GM19467 (cell line): ENCODE data around the gene OR2T27.
"Not testable (repeated sequence)": the region's sequence is repeated elsewhere in the genome, so short reads cannot be mapped to it uniquely, and the experiment has no call there.

Experiments used
- ATAC-seq: cut with Tn5 transposase; IDR thresholded peaks from one replicate; pipeline ENCODE4 v1.9.1; 2021; ENCODE audit warnings: mild to moderate bottlenecking, moderate library complexity; ENCODE audit not compliant: unreplicated experiment

OR2T27 gene, protein sequence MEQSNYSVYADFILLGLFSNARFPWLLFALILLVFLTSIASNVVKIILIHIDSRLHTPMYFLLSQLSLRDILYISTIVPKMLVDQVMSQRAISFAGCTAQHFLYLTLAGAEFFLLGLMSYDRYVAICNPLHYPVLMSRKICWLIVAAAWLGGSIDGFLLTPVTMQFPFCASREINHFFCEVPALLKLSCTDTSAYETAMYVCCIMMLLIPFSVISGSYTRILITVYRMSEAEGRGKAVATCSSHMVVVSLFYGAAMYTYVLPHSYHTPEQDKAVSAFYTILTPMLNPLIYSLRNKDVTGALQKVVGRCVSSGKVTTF

GRCh38 chr1:248655354-248655753 is at the start of gene OR2T27:
OR2T27 (minus strand) TSS chr1:248655528; CDS start chr1:248650884, 4,644 bp downstream.
- not testable (repeated sequence) for ATAC-seq

DNA sequence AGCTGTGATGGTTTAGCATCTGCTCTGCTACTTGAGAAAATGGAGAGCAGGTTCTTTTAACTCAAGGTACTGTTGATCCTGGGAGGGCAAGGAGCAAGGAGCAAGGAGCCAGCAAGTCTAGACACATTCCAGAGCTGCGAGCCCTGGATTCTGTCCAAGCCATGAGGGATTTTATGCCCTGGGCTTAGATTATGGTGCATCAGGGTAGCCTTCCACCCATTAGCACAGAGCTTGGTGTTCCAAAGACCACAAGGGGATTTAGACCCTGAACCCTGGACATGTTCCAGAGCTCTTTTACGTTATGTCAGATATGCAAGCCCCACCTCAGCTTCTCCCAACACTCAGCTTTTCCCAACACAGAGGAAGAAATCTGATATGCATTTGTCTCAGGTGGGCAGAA is 49.3 kb upstream of the OR2T27 start:
- ATAC-seq: no peak

DNA sequence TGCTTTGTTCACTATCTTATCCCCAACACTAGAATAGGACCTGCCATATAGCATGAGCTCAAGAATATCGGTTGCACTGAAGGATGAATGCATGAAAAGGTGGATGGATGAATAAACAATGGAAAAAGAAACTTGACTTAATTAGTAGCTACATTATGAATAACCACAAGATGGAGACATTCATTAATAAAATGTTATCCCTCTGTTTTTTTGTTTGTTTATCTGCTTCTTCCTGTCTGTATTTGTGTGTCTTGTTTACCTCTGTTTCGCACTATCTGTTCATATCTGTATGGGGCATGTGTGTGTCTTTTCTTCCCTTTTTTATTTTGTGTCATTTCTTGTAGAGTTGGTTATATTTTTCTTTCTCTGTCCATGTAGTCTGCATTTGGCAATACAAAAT is 48.3 kb upstream of the OR2T27 start:
- ATAC-seq: no peak

- no peak for ATAC-seq
Observed at GRCh38 chr1:248702714-248703113, 47.4 kb upstream of the OR2T27 start, which contains the start of gene OR14I1. OR14I1 (minus strand) TSS chr1:248702766.

- no peak for ATAC-seq
Observed at GRCh38 chr1:248699099-248699498, 43.8 kb upstream of the OR2T27 start.

- ATAC-seq: no peak
Observed at GRCh38 chr1:248697907-248698306, 42.6 kb upstream of the OR2T27 start.

DNA sequence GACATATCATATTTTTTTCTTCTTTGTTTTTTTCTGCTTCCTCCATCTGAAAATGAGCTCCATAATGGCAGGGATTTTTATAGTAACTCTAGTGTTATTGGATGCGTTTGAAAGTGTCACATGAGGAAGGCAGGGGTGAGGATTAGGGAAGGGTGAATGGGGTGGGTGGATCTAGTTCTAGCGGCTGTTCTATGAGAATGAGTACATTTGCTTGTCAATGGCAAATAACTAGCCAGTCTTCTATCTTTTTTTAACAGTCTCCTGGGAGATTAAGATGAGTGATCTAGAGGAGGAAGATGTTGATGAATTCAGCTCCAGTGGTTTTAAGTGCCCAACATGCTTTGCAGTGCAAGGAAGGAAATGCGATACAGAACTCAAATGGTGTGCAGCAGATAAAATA is 41.4 kb upstream of the OR2T27 start:
- no peak for ATAC-seq

- no peak for ATAC-seq
Observed at GRCh38 chr1:248696261-248696660, 40.9 kb upstream of the OR2T27 start.

- no peak for ATAC-seq
Observed at GRCh38 chr1:248695451-248696132, 40.3 kb upstream of the OR2T27 start.

DNA sequence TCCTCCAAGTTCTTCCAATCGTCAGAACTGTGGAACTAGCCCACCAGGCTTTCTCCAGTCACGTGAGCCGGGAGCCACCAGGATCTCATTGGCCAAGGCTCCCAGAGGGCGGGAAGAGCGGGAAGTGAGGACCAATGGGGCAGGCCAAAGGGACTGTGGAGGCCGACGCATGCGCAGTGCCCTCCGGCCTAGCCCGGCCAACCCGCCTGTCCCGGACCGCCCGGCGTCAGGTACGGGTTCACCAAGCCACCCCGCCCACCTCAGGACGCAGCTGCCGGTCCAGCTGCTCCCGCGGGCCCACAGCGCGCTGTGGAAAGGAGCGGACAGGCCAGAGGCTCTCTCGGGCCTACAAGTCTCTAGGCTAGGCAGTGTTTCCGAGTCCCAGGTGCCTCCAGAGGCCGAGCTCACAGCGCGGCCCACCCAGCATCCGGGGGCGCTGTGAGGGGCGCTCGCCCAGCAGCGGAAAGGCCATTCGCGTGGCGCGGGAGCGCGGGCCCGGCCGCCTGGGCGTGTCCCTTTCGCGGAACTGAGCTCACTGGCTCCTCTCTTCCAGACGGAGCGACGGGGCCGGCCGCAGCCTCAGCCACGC is 36.3 kb upstream of the OR2T27 start:
- no peak for ATAC-seq

GRCh38 chr1:248688527-248689298 is 33.4 kb upstream of the OR2T27 start:
- ATAC-seq: peak; percentile 60

GRCh38 chr1:248686815-248687214 is 31.5 kb upstream of the OR2T27 start:
- peak; percentile 83 for ATAC-seq

GRCh38 chr1:248681651-248682050 is 26.3 kb upstream of the OR2T27 start:
- ATAC-seq: no peak

DNA sequence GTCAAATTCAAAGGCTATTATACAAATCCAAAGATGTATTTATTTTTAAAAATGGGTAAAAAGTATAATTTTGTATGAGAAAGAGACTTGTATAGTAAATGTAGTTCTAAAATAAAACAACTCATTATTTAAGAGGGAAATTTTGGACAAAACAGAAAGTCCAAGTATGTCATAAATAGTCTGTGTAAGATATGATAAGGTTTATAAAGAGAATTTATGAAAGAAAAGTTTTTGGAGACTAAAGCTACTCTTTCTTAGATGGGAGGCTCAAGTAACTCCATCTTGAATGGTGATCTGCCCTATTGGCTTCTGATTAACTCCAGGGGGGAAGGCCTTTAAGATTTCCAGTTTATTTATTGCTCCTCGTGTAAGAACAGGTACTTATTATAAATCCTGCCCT is 14.7 kb upstream of the OR2T27 start:
- ATAC-seq: no peak

GRCh38 chr1:248663453-248664328 is 8.4 kb upstream of the OR2T27 start:
- peak; percentile 94 for ATAC-seq

DNA sequence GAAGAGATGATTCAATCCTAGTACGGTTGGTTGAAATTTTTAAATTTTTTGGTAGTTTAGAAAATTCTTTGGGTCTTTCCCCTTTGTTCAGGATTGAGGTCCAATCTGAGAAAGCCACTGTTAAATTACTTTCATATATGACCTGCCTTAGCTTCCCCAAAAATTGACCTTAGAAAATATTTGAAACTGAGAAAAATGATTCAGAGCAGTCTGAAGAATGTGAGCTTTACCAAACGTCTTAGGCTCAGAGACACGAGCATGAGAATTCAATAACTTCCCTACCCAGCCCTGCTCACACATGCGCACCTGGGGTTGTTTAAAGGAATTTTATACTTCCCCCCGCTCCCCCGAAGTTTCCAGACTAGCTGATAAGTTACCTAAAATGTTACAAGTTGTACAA is 1.5 kb upstream of the OR2T27 start:
- ATAC-seq: not testable (repeated sequence)

- not testable (repeated sequence) for ATAC-seq
Observed at GRCh38 chr1:248648770-248649536, 6.4 kb downstream of the OR2T27 start.

GRCh38 chr1:248645178-248645577 is 10.2 kb downstream of the OR2T27 start, which contains the start of gene OR2T35:
OR2T35 (minus strand) TSS chr1:248645278; CDS start chr1:248639258, 6,020 bp downstream.
- not testable (repeated sequence) for ATAC-seq

- ATAC-seq: peak; percentile 48
Observed at GRCh38 chr1:248642971-248643651, 12.2 kb downstream of the OR2T27 start.
